ENCODE data around the gene DMXL2. TPM values are rescaled to one million over a fixed set of nuclear protein-coding genes. Genes with fewer than 3 reads are reported as not detected.

The DMXL2 gene, protein sequence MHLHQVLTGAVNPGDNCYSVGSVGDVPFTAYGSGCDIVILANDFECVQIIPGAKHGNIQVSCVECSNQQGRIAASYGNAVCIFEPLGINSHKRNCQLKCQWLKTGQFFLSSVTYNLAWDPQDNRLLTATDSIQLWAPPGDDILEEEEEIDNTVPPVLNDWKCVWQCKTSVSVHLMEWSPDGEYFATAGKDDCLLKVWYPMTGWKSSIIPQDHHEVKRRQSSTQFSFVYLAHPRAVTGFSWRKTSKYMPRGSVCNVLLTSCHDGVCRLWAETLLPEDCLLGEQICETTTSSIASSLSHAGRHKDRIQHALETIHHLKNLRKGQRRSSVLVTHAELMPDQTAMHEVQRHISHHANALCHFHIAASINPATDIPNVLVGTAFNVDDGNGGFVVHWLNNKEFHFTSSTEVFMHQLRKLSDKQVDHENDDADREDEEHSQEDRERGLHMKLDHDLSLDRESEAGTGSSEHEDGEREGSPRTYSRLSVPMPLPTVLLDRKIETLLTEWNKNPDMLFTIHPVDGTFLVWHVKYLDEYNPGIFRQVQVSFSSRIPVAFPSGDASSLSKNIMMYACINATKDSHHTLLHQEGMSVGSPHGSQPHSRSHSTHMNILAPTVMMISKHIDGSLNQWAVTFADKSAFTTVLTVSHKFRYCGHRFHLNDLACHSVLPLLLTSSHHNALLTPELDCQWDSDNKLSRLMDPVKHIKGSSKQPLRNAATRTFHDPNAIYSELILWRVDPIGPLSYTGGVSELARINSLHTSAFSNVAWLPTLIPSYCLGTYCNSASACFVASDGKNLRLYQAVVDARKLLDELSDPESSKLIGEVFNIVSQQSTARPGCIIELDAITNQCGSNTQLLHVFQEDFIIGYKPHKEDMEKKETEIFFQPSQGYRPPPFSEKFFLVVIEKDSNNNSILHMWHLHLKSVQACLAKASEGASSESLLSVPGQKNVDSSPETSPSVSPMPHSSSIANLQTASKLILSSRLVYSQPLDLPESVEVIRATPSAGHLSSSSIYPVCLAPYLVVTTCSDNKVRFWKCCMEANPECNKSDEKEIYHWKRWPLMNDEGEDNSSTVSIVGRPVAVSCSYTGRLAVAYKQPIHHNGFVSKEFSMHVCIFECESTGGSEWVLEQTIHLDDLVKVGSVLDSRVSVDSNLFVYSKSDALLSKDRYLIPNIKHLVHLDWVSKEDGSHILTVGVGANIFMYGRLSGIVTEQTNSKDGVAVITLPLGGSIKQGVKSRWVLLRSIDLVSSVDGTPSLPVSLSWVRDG (N-terminal part only)
- 10 to 100 TPM; 10.1 to 12.5 (median 10.7) TPM for total RNA-seq (2021; fragmentation: NEBNext Ultra II Directional; extraction: Animal tissue kit (Norgen Biotek cat#: 25700))
- long read RNA-seq, partial matches to known transcripts, result 3 of 5 reads
- long read RNA-seq, other reads (novel, unspliced or antisense), result 2 of 5 reads

DNA sequence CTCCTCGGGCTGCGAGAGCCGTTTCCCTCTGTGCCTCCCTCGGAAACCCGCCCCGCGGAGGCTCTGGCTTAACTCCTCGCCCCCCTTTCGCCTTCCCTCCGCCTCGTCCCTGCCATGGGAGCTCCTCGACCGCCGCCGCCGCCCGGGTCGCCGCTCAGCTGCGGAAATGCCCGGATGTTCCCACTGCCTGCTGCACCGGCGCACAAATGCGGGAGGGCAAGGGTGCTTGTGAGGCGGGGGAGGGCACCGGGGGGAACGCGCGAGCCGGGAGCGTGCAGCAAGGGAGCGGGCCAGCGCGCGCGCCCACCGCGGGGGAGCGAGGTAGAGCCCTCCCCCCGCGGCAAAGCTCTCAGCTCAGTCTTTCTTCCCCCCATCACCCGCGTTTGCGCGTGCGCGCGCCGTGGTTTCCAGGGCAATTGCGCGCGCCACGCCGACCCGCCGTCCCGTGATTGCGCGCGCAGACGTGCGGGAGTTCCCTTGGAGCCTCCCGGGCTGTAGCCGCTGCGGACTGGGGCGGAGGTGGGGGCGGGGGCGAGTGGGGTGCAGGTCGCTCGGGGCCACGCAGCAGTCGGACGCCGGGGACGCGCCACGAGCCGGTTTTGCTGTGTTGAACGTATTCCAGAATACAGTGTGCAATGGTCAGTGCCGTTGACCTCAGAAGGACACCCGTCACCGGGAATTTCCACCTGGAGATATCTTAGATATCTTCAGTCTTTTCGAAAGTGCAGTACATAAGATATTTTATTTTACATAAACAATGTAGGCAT is at the start of gene DMXL2:
TSS of gene DMXL2 (minus strand) at position 168 of the 767 bp plus-strand sequence. CDS start 226 bp downstream, outside the sequence.
- no peaks in the 10 kb centered on the region for H3K36me3 Mint-ChIP-seq (ENCODE audit: low read depth)

DNA sequence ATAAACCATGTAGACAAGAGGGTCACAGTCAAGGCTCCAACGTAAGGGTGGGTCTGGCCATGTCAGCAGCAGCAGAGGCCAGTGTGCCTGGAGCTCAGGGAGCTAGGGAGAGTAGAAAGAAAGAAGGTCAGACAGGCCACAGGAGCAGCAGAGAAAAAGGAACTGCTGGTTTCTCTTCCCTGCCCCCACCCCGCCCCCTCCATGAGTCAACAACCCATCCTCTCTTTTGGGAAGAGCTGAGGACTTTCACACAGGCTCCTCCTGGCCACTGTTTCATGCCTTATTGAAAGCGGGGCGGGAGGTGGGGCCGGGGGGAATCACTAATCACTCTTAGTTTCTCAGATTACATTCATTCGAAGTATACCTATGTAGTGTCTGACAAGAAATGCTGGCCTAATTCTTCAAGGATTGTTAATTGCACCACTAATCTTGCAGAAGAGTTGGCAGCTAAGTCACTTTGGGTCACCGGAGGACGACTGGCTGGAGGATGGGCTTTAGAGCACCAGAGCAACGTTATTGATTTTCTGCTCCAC is 49.6 kb upstream of the DMXL2 start:
- H3K27me3 Mint-ChIP-seq (ENCODE audit: insufficient read depth), result peaks cover 11% of the 10 kb centered on the region
- no peak overlapping the region for H3K4me3 Mint-ChIP-seq
- H3K4me1 Mint-ChIP-seq (ENCODE audit: low read depth), result peaks cover 11% of the 10 kb centered on the region; the same call in 1 of the 2 replicates
- no peaks in the 10 kb centered on the region for H3K9me3 Mint-ChIP-seq
- TF ChIP-seq, protein P1, sequence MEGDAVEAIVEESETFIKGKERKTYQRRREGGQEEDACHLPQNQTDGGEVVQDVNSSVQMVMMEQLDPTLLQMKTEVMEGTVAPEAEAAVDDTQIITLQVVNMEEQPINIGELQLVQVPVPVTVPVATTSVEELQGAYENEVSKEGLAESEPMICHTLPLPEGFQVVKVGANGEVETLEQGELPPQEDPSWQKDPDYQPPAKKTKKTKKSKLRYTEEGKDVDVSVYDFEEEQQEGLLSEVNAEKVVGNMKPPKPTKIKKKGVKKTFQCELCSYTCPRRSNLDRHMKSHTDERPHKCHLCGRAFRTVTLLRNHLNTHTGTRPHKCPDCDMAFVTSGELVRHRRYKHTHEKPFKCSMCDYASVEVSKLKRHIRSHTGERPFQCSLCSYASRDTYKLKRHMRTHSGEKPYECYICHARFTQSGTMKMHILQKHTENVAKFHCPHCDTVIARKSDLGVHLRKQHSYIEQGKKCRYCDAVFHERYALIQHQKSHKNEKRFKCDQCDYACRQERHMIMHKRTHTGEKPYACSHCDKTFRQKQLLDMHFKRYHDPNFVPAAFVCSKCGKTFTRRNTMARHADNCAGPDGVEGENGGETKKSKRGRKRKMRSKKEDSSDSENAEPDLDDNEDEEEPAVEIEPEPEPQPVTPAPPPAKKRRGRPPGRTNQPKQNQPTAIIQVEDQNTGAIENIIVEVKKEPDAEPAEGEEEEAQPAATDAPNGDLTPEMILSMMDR (IDR thresholded peaks at IDR 0.05), result no peak
- DNase-seq, result no peak
- no peaks in the 10 kb centered on the region for H3K36me3 Mint-ChIP-seq (ENCODE audit: low read depth)
- H3K27ac Mint-ChIP-seq, result no peak overlapping the region

More for the DNA sequence above, at the start of gene DMXL2:
- Mint-ChIP-seq H3K4me1 (ENCODE audit: low read depth) (peaks cover 27% of the 10 kb centered on the region), H3K27ac (peak within 1 kb of the TSS; percentile 79), H3K27me3 (ENCODE audit: insufficient read depth) (peaks cover 9% of the 10 kb centered on the region), H3K4me3 (peak within 1 kb of the TSS; percentile 95), H3K9me3 (no peaks in the 10 kb centered on the region)
- TF ChIP-seq, protein P1 (IDR thresholded peaks at IDR 0.05), result no peak
- DNase-seq, result peak; percentile 79

DNA sequence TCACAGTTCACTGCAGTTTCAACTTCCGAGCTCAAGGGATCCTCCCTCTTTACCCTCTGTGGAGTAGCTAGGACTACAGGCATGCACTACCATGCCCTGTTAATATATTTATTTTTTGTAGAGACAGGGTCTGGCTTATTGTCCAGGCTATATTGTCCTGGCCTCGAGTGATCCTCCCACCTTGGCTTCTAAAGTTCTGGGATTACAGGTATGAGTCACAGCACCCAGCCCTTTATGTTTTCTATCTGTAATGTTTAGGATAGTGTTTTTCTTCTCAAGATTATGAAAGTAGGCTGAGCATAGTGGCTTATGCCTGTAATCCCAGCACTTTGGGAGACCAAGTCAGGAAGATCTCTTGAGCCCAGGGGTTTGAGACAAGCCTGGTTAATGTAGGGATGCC is 46.8 kb upstream of the DMXL2 start:
- Mint-ChIP-seq H3K4me3 (no peak overlapping the region), H3K27me3 (ENCODE audit: insufficient read depth) (peaks cover 17% of the 10 kb centered on the region), H3K4me1 (ENCODE audit: low read depth) (peaks cover 11% of the 10 kb centered on the region; the same call in 1 of the 2 replicates), H3K36me3 (ENCODE audit: low read depth) (no peaks in the 10 kb centered on the region), H3K27ac (no peak overlapping the region), H3K9me3 (no peaks in the 10 kb centered on the region)
- TF ChIP-seq, protein P1 (IDR thresholded peaks at IDR 0.05), result no peak
- no peak for DNase-seq

- TF ChIP-seq, protein P1 (IDR thresholded peaks at IDR 0.05), result no peak
- Mint-ChIP-seq H3K4me1 (ENCODE audit: low read depth) (peaks cover 10% of the 10 kb centered on the region; the same call in 1 of the 2 replicates), H3K9me3 (no peaks in the 10 kb centered on the region), H3K4me3 (no peak overlapping the region), H3K27me3 (ENCODE audit: insufficient read depth) (peaks cover 17% of the 10 kb centered on the region), H3K27ac (no peak overlapping the region), H3K36me3 (ENCODE audit: low read depth) (no peaks in the 10 kb centered on the region)
- no peak for DNase-seq
Measured at GRCh38 chr15:51668446-51668845, 45.9 kb upstream of the DMXL2 start.
